NAMALWA (cell line): ENCODE measurements around the gene CECR2.
"Not testable (repeated sequence)": the region's sequence is repeated elsewhere in the genome, so short reads cannot be mapped to it uniquely, and the experiment has no call there.

ENCODE experiments used
- DNase-seq: peaks from one replicate; pipeline ENCODE4 v3.0.0-alpha.2; 2015; ENCODE audit warnings: low spot score

Gene CECR2

DNA sequence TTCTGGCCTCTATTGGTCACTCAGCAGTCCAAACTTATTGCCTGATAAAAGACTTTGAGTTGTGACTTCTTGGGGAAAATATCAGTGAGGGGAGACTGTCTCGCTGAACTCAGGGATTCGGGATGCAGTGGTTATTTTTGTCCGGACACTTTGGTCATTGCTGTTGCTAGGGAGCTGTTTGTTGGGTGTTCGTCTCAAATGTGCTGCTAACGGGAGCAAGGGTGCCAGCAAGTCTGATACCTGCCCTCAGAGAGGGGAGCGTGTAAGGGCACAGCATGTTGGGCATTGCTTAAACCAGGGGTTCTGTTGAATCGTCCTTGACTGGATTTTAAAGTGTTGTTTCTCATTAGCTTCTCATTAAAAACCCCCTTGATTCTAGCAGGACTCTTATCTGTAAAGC is 144.8 kb downstream of the CECR2 start:
- no peak for DNase-seq

DNA sequence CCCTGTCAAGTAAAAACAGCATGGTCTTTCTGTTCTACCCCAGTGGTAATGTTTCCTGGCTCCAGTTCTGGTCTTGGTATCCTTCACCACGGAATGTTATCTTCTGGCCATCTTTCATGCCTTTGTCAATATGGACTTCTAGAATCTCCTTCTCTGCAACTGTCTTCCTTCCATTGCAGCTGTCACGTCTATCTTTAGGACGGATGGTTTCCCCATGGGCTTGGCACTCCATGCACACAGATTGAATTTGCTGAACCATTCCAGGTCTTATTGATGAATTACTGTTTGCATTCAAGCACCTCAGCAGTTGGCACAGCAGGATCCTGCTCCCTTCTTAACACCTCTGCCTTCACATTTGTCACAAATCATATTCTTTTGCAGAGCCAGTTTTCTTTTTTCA is 149.1 kb downstream of the CECR2 start:
- DNase-seq = no peak

DNA sequence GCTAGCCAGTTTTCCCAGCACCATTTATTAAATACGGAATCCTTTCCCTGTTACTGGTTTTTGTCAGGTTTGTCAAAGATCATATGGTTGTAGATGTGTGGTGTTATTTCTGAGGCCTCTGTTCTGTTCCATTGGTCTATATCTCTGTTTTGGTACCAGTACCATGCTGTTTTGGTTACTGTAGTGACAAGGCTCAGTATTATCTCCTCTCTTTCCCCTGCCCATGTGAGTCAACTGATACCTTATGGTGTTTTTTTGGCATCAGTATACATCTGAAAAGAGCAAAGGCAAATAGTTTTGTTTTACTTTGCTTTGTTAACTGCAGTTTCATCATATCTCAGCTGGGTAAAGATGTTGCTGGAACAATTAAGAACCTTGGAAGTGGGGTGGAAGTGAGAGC is 152.7 kb downstream of the CECR2 start:
- not testable (repeated sequence) for DNase-seq

DNA sequence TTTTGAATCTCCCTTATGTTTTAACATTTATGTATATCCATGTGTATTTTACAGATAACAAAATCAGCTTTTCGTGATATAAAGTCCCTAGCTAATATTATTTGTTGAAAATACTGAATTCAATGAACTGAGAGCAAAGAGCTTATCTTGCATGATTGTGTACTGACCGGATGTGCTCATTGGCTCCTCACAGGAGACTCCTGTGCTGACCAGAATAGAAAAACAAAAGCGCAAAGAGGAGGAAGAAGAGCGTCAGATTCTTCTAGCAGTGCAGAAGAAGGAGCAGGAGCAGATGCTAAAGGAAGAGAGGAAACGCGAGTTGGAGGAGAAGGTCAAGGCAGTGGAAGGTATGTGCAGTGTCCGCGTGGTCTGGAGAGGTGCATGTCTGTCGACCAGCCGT is 154.7 kb downstream of the CECR2 start:
- no peak for DNase-seq

DNA sequence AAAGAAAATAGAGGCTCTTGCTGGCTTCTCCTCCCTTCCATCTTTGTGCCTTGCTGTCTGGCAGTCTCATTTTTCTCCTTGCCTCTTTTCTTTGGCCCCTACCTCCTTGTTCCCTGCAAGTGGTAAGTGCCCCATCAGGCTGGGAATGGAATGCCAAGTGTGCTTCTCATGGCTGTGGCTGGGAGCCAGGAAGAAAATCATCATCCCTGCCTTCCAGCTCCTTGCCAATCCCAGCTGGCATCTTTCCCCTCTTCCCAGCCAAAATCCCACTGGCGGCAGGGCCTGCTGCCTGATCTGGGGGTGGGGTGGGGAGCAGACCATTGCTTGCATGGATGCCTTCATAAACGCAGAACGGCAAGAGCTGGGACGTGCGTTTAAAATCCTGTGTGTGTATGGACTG is 167.0 kb downstream of the CECR2 start:
- DNase-seq = no peak

DNA sequence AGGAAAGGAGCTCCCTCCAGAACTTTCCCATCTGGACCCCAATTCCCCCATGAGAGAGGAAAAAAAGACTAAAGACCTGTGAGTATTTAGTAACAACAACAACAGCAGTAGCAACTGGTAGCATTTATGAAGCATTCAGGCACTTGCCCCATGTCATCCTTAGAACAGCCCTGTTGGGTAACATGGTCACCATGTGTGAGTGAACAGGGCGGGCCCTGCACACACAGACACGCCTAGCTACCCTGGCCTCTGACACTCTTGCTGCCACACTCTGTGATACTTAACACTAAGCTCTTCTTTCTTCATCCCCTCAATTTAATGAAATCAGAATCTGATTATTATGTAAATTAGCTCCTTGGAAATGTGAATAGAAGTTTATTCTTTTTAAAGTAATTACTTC is 167.9 kb downstream of the CECR2 start:
- no peak for DNase-seq

DNA sequence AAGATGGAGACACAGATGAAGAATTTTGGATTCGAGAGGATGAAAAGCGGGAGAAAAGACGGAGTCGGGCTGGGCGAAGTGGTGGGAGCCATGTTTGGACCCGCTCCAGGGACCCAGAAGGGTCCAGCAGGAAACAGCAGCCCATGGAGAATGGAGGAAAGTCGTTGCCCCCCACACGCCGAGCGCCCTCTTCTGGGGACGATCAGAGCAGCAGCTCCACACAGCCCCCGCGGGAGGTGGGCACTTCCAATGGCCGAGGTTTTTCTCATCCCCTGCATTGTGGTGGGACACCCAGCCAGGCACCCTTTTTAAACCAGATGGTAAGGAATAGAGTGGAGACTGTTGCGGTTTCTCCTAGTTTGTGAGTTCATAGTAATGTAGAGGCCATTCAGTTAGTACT is 171.2 kb downstream of the CECR2 start:
- DNase-seq = no peak

DNA sequence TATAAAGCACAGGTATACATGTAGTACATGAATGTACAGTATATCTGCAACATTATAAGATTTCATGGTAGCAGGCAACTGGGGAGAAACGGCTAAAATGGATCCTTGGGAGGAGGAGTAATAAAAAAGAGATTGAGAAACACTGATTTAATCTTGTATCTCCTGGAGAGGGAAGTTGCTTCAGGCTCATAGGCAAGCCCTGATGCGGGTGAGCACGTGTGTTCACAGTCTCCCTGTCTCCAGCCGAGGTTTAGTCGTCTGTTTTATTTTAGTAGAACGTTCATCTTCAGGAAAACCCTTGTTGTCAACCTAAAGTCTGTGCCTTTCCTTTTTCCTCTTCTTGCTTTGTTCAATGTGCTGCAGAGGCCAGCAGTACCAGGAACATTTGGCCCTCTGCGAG is 172.2 kb downstream of the CECR2 start:
- no peak for DNase-seq

DNA sequence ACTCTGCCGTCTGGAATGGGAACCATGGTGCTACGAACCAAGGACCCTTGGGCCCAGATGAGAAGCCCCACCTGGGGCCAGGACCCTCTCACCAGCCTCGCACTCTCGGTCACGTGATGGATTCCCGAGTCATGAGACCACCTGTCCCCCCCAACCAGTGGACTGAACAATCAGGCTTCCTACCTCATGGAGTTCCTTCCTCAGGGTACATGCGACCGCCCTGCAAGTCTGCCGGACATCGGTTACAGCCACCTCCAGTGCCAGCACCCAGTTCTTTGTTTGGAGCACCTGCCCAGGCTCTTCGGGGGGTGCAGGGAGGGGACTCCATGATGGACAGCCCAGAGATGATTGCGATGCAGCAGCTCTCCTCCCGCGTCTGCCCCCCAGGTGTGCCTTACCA is 173.2 kb downstream of the CECR2 start:
- no peak for DNase-seq

DNA sequence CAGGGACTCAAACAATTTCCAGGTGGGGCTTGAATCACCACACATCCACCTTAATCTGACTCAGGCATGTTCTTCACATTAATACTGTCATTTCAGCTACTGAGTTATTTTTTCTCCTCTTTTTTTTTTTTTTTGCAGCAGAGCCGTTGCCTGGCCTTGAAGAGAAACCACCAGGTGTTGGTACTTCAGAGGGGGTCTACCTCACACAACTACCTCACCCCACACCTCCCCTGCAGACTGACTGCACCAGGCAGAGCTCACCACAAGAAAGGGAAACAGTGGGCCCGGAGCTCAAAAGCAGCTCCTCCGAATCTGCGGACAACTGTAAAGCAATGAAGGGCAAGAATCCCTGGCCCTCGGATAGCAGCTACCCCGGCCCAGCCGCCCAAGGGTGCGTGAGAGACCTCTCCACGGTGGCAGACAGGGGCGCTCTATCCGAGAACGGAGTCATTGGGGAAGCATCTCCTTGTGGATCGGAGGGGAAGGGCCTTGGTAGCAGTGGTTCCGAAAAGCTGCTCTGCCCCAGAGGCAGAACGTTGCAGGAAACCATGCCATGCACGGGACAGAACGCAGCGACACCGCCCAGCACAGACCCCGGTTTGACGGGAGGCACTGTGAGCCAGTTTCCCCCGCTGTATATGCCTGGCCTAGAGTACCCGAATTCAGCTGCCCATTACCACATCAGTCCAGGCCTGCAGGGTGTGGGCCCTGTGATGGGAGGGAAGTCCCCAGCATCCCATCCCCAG is 178.9 kb downstream of the CECR2 start:
- DNase-seq = no peak

DNA sequence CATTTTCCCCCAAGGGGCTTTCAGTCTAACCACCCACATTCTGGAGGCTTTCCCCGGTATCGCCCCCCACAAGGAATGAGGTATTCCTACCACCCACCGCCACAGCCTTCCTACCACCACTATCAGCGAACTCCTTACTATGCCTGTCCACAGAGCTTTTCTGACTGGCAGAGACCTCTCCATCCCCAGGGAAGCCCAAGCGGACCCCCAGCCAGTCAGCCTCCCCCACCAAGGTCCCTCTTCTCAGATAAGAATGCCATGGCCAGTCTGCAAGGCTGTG is 179.4 kb downstream of the CECR2 start:
- no peak for DNase-seq

DNA sequence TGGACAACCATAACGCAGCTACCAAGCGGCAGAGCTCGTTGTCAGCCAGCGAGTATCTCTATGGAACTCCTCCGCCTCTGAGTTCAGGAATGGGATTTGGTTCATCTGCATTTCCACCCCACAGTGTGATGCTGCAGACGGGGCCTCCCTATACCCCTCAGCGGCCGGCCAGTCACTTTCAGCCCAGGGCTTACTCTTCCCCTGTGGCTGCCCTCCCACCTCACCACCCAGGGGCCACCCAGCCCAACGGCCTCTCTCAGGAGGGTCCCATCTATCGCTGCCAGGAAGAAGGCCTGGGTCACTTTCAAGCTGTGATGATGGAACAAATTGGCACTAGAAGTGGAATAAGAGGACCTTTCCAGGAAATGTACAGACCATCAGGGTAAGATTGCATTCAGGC is 179.9 kb downstream of the CECR2 start:
- DNase-seq = no peak

DNA sequence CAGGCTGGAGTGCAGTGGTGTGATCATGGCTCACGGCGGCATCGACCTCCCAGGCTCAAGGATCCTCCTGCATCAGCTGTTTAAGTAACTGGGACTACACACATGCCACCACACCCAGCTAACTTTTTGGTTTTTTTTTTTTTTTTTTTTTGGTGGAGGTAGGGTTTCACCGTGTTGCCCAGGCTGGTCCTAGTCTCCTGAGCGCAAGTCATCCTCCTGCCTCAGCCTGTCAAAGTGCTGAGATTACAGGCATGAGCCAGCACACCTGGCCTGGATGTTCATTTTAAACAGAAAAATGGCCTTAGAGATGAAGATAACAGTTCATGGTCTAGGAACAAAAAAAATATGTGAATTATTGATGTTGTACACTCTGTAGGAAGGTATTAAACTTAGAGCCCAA is 180.4 kb downstream of the CECR2 start:
- no peak for DNase-seq

DNA sequence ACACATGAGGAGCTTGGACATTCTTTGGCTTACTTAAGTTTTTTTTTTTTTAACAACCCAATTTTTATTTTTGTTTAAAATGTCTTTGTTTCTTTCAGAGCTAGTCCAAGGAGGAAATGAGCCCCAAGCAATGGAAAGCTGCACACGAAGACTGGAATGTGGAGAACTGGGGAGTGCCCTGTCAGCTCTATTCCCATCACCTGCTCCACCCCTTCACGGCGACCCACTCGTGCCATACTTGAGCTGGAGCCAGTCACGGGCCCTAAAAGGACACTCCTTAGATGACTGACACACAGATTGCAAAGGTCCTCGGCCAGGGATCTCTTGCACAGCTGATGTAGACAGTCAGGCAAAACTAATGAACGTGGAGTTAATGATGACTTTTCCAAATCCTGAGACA is 183.5 kb downstream of the CECR2 start:
- no peak for DNase-seq

DNA sequence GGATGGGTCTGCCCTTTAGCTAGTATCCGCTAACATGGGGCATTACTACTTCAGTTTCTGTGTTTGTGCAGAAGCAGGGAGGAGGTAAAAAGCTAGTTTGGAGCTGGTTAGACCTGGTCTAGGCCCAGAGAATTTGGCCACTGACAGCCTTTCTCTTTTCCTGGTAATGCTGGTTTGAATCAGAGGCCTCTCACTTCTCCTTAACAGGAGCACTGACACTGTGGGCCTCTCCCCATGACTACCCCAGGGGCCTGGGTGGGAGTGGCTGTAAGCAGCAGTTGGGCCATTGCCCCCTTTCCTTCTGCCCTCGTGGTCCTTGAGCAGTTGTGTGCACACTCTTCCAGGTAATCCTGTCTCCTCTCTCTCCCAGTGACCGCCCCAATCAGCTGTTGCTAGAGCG is 185.6 kb downstream of the CECR2 start:
- DNase-seq = no peak

DNA sequence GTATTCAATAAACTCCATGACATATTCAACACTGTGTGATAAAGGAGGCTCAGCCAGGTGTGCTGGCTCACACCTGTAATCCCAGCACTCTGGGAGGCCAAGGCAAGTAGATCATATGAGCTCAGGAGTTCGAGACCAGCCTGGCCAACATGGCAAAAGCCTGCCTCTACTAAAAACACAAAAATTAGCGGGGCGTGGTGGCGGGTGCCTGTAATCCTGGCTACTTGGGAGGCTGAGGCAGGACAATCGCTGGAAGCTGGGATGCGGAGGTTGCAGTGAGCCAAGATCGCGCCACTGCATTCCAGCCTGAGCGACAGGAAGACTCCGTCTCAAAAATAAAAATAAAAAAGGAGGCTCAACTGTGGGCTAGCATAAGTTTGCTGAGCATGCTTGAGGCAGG is 189.9 kb downstream of the CECR2 start:
- no peak for DNase-seq

DNA sequence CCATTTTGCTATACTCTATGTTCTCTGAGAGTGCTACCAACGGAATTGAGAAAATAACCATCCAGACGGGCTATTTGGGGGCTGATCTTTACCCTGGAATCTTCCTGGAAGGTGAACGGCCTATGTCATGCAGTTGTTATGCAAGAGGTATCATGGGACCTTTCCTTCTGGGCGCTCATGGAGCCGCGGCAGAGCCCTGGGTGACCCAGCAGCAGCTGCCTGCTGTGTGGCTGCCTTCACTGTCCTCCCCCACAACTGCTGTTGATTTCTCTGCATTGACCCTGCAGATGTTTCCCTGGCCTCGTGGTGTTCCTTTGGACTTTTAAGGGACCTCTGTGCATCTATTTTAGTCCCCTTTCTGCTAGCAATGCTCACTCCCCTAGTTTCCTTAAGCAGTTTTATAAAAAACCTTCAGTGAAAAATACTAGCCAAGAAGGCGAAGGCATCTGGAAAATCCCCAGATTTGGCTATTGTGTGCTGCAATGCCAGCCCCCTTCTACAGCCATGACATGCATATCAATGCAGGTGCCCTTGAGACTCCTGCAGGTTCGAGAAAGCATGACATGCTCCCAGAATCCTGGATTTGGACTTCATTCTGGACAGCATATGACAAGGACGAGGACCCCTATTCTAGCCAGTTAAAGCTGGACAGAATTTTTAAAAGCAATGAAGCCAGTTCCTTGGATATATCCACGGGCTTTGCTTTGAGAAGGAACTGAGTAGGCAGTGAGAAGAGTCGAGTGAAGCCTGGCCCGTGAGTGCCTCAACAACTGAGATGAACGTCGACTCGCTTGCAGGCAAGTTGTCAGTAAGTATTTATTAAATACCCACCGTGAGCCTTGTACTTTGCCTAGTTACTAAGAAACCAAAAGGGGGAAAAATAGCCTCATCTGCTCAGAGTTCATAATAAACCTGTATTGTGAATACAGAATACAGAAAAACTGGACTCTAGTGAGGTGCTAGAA is 193.9 kb downstream of the CECR2 start, which contains the start of gene SLC25A18:
TSS of gene SLC25A18 (plus strand) at position 593 of the 965 bp plus-strand sequence. CDS start 16,447 bp downstream, outside the sequence.
- DNase-seq = no peak

DNA sequence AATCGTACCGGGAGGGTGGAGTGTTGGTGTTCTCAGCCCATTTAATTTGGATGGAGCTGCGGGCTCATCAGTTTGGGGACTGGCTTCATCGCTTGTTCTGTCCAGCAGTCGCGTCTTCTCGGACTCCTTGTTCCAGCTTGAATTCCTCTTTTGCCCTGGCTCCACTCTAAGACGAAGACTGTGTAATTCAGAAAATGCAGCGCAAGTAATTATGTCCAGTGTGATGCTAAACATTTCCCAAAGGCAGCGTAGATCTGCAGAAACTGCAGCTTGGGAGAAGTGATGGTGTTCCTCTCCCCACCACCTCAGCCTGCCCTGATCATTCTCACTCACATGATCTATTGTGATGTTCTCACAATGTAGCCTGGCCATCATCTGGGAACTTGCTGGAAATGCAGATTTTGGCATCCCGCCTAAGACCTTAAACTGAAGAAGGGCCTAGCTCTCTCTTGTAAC is 194.7 kb downstream of the CECR2 start:
- no peak for DNase-seq

DNA sequence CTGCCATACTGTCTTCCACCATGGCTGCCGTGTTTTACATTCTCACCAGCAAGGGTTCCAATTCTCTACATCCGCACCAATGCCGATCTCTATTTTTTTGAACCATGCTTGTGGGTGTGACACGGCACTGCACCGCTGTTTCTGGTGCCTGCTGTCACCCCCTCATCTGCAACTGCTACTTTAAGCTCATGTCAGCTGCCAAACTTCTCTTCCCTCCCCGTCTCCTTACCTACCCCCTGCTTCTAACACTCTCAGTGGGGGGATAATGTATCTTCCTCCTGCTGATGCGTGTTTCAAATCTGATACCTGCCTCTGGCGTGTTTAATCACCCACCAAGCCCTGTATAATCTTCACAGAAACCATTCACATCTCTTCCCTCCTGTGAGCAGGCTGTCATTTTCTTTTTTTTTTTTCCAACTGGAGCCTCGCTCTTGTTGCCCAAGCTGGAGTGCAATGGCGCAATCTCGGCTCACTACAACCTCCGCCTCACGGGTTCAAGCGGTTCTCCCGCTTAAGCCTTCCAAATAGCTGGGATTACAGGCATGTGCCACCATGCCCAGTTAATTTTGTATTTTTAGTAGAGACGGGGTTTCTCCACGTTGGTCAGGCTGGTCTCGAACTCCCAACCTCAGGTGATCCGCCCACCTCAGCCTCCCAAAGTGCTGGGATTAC is 196.9 kb downstream of the CECR2 start:
- DNase-seq = not testable (repeated sequence)

DNA sequence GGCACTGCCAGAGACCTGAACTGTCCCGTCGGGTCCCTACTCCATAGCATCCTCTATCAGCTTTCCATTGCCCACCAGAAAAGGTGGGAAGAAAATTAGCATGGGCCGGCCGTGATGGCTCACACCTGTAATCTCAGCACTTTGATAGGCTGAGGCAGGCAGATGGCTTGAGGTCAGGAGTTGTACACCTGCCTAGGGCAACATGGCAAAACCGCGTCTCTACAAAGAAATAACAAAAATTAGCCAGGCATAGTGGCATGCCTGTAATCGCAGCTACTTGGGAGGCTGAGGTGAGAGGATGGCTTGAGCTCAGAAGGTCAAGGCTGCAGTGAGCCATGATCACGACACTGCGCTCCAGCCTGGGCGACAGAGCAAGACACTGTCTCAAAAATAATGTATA is 197.5 kb downstream of the CECR2 start:
- DNase-seq = no peak

DNA sequence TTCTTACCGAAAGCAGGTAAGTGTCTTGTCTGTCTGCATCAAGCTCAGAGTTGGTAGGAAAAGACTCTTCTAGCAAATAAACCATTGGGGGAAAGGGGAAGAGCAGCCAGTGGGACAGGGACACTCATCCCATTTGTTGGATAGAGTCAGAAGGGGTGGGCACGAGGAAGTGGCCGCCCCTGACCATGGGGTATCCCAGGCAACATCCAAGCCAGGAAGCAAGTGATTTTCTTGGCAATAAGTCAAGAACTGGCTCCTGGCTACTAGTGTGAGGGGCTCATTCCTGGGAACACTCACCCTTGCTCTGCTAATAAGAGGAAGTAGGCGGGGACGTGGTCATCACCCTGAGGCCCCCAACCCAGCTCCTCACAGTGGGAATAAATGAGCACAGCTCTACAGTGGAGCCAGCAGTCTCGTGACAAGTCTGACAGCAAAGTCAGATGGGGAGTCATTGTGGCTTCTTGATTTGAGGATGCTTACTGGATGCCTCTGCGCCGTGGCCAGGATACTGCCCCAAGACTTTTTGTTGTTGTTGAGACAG is 200.8 kb downstream of the CECR2 start:
- DNase-seq = no peak

DNA sequence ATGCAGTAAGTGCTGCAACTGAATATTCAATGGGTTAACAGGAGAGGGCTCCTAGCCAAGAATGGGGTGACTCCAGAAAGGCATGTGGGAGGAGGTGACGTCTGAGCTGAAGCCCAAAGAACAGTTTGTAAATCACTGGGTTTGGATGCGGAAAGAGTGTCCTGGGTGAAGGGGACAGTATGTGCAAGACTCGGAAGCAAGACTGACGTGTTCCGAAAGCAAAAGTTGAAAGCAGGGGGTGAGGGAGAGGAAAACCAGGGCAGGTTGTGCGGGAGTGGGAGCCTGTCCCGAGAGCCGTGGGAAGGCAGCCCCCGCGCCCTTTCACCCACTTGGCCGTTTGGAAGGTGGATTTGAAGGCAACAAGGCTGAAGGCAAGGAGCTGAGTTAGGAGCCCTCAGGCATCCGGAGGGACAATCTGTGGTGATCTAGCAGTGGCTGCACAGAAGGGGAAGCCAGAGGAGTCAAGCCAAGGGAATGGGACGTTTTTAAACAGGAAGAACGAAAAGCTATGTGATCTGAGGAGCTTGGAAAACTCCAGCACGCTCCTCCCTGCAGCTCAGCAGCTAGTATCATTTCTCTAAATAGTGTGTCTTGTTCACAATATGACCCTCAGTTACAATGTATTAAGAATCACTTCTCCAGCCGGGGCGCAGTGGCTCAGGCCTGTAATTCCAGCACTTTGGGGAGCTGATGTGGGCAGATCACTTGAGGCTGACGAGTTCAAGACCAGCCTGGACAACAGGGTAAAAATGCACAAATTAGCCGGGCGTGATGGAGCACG is 201.8 kb downstream of the CECR2 start:
- DNase-seq = no peak
